Activated T-helper 2 cell treated with anti-CD3 and anti-CD28 coated beads, Interferon-gamma antibody, Interleukin-2, Interleukin-4, amounts not matched to agents 10 μg/mL and 5 μg/mL and 100 μg/mL, durations not matched to agents 14 hours and 24 hours and 36 hours (primary cell): ENCODE results near the gene TCP11L2. TPM values are rescaled to one million over a fixed set of nuclear protein-coding genes. Genes with fewer than 3 reads are reported as not detected.

Experiments
- DNase-seq: peaks from one replicate; pipeline ENCODE4 v3.0.0; 2021; ENCODE audit warnings: low spot score
- H3K27ac Mint-ChIP-seq: one replicate; pipeline ENCODE4 v1.8.0; 2021; ENCODE audit warnings: mixed read lengths
- H3K27me3 Mint-ChIP-seq: one replicate; pipeline ENCODE4 v1.8.0; 2021; ENCODE audit warnings: low read depth, mixed read lengths
- H3K36me3 Mint-ChIP-seq: one replicate; pipeline ENCODE4 v1.8.0; 2021; ENCODE audit warnings: low read depth, mixed read lengths
- H3K4me1 Mint-ChIP-seq: one replicate; pipeline ENCODE4 v1.8.0; 2021; ENCODE audit warnings: low read depth, mixed read lengths
- H3K4me3 Mint-ChIP-seq: one replicate; pipeline ENCODE4 v1.8.0; 2021; ENCODE audit warnings: low read depth, mild to moderate bottlenecking, moderate library complexity, mixed read lengths
- H3K9me3 Mint-ChIP-seq: one replicate; pipeline ENCODE4 v1.8.0; 2021; ENCODE audit warnings: mixed read lengths
- intact Hi-C: fragments of 100-400 bp; cut with micrococcal nuclease; formaldehyde crosslinking; loops from one replicate; pipeline ENCODE4 v1.15.1; 2023
- total RNA-seq: library from RNA; stranded (reverse); gene quantifications from 2 replicates; pipeline ENCODE4 v1.2.3, GENCODE V29; 2022

Gene TCP11L2
- total RNA-seq, 1 donor from 2014 or later, result 4.8 TPM

DNA sequence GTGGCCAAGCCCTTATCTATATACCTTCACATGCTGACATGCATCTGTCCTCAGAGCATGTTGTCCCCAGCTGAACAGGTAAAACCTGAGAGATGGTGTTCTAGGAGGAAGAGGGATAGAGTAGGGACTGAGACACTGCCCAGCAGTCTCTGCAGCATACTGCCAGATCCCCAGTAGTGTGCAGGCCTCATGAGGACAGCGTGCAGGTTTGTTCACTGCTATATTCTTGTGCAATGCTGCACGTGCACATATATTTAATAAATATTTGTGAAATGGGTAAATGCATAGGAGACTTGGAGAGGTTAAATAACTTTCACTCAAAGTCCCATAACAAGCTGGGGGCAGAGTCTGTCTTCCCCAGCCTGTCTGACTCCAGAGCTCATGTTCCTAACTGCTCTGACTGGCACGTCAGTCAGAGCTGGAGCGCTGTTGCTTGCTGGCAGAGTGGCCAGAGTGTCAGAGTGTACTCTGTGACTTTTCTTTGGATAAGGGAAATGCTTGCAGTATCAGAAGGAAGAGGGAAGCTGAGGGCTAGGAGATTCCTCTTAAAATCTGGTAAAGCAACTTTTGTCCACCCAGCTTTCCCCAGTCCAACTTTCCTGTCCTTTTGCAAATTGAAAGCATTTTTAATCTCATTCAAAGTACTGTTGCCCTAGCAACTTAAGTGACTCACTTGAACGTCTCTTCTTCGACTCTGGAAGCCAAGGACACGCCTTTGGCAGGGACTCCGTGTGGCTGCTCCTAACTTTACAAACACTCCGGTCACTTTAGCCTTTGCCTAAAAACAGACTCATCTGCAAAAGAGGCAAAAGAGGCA lies 40.1 kb downstream of the TCP11L2 start:
- H3K36me3 Mint-ChIP-seq, result peaks cover 3% of the 10 kb centered on the region
- DNase-seq, result no peak
- intact Hi-C loops, result no loop called here
- H3K4me1 Mint-ChIP-seq, result no peaks in the 10 kb centered on the region
- H3K27ac Mint-ChIP-seq, result no peak overlapping the region
- no peak overlapping the region for H3K4me3 Mint-ChIP-seq
- H3K27me3 Mint-ChIP-seq, result no peaks in the 10 kb centered on the region
- no peaks in the 10 kb centered on the region for H3K9me3 Mint-ChIP-seq

DNA sequence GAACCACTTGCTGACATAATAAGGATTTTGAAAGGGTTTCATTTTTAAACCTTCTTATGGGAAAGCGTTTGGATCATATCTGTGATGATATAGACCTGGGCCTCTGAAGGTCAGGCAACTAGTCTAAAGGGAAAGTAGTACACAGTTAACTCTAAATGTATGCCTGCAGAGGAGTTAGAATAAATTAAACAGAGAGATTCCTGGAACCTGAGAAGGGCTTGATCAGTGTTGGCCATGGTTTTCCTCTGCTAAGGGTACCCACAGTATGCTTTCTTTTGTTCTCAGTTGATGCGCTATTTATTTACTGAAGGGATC lies 40.6 kb downstream of the TCP11L2 start:
- H3K36me3 Mint-ChIP-seq, result peaks cover 3% of the 10 kb centered on the region

DNA sequence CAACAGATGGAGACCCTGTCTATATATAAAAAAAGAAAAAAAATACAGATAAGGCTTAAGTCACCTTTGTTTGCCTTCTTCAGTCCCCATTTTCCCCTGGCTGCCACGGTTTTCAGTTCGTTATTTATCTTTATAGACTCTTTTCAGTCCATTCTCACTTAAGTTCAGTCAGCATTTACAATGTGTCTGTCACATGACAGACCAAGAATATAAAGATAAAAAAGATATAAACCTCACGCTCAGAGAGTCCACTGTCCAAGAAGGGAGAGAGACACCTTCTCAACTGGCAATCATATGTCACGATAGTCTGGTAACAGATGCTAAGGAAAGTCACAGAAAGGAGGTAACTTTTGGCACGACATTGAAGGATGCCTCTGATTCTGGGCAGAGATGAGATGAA lies 41.6 kb downstream of the TCP11L2 start:
- H3K4me3 Mint-ChIP-seq, result no peak overlapping the region
- intact Hi-C loops, result no loop called here
- peaks cover 3% of the 10 kb centered on the region for H3K36me3 Mint-ChIP-seq
- H3K27me3 Mint-ChIP-seq, result no peaks in the 10 kb centered on the region
- DNase-seq, result no peak
- no peak overlapping the region for H3K27ac Mint-ChIP-seq
- H3K9me3 Mint-ChIP-seq, result no peaks in the 10 kb centered on the region
- no peaks in the 10 kb centered on the region for H3K4me1 Mint-ChIP-seq

More for the DNA sequence above, 40.6 kb downstream of the TCP11L2 start:
- Mint-ChIP-seq H3K27me3 (no peaks in the 10 kb centered on the region), H3K4me3 (no peak overlapping the region), H3K9me3 (no peaks in the 10 kb centered on the region), H3K4me1 (no peaks in the 10 kb centered on the region), H3K27ac (no peak overlapping the region)
- no peak for DNase-seq
- intact Hi-C loops, result no loop called here

DNA sequence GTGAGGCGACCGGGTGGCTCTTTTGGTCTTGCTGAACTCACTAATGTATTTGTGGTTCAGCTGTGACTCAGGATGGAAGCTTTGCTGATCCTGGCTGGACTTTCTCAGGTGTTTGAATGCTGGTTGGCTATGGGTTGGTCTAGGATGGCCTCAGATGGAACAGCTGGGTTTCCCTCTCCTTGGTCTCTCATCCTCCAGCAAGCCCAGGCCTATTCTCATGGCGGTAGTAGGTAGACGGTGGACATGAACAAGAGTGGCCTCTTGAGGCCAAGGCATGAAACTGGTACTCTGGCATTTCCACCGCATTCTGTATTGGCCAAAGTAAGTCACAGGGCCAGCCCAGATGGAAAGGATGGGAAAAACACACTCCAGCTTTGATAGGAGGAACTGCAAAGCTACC lies 43.2 kb downstream of the TCP11L2 start:
- no peak for DNase-seq

DNA sequence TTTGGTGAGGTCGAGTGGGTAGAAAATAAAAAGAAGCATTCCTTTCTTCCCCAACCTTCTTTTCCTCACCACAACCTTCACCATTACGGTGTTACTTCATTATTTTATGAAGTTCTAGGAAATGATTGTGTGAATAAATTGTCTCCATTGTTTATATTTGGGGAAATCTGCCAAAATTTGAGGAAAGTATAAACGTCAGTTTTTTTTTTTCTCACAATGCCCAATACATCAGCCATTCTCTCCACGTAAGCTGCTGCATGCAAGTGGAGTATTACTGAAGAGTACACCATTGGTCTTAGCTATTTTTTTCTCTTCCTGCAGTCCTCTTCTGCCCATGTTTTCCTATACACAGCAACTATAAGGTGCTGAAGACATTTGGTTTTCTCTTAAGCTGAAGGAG lies 45.9 kb downstream of the TCP11L2 start:
- H3K4me1 Mint-ChIP-seq, result no peaks in the 10 kb centered on the region
- no peak overlapping the region for H3K27ac Mint-ChIP-seq
- H3K4me3 Mint-ChIP-seq, result no peak overlapping the region
- no peaks in the 10 kb centered on the region for H3K9me3 Mint-ChIP-seq
- H3K36me3 Mint-ChIP-seq, result peaks cover 3% of the 10 kb centered on the region
- intact Hi-C loops, result no loop called here
- DNase-seq, result no peak
- H3K27me3 Mint-ChIP-seq, result peaks cover 4% of the 10 kb centered on the region

More for the DNA sequence above, 43.2 kb downstream of the TCP11L2 start:
- Mint-ChIP-seq H3K27ac (no peak overlapping the region), H3K27me3 (peaks cover 4% of the 10 kb centered on the region), H3K9me3 (no peaks in the 10 kb centered on the region), H3K4me1 (no peaks in the 10 kb centered on the region), H3K36me3 (peaks cover 3% of the 10 kb centered on the region), H3K4me3 (no peak overlapping the region)
- intact Hi-C loops, result no loop called here

DNA sequence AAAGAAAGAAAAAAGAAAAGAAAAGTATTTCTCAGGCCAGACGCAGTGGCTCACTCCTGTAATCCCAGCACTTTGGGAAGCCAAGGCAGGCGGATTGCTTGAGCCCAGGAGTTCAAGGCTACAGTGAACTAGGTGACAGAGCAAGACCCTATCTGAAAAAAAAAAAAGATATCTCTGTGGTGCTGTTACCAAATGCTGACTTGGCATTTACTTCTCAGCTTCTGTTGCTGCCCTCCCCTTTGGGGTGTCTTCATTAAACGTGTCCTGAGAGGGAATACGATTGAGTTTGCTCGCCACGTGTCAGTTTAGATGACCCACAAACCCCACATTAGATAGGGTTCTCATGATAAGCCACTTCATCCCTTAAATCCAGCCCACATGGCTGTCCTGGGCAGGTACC lies 50.6 kb downstream of the TCP11L2 start:
- no peaks in the 10 kb centered on the region for H3K9me3 Mint-ChIP-seq
- peaks cover 7% of the 10 kb centered on the region for H3K4me1 Mint-ChIP-seq
- H3K27ac Mint-ChIP-seq, result no peak overlapping the region
- no peak for DNase-seq
- H3K27me3 Mint-ChIP-seq, result peaks cover 4% of the 10 kb centered on the region
- H3K4me3 Mint-ChIP-seq, result no peak overlapping the region
- peaks cover 2% of the 10 kb centered on the region for H3K36me3 Mint-ChIP-seq
- intact Hi-C loops, result loop anchor here (10.0 kb wide), 1 partner anchor 422 kb away; the partner anchor contains the start of gene RIC8B

DNA sequence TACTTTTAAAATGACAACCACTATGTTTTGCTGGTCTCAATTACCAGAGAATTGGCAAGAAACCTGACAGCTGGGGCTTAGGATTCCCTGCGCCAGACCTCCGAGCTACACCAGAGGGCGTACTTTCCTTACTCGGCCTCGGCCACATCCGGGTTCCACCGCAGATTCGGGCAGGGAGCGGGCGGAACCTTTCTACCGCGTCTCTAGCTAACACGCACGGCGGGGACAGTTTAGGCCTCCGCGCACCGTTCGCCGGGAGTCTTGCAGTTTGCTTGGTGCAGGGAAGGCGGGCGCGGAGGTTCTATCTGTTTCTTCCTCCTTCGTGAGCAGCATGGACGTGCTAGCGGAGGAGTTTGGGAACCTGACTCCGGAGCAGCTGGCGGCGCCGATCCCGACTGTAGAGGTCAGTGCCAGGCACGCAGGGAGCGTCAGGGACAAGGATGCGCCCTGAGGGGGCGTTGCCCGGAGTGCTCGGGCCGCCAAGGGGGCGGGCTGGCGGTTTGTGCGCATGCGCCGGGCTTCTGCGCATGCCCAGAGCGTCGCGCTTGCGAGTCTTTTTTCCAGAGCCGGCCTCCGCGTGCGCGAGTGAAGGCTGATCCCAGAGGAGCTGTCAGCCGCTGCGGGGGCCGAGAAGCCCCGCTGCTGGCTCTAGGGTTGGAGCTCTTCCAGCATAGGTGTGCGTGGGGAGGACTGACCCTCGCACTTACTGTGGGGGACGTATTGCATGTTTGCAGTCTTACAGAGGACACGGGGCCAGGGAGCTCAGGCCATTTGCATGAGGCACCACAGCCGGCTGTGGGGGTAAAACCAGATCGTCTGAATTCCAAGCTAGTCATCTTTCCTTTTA lies 55.2 kb downstream of the TCP11L2 start, which contains the start of gene POLR3B:
Gene POLR3B, plus strand, starts transcription at position 200 of the 847 bp plus-strand sequence. Its CDS starts 132 bp downstream, at position 332.
- Mint-ChIP-seq H3K27me3 (no peaks in the 10 kb centered on the region), H3K9me3 (no peaks in the 10 kb centered on the region), H3K4me1 (peaks cover 12% of the 10 kb centered on the region), H3K4me3 (peak within 1 kb of the TSS; percentile 91), H3K36me3 (peaks cover 6% of the 10 kb centered on the region), H3K27ac (peak within 1 kb of the TSS; percentile 90)
- peak; percentile 94 for DNase-seq
- intact Hi-C loops, result loop anchor here (1.0 to 10.0 kb wide), 7 partner anchors 55 to 736 kb away; partner anchors contain the start of genes CKAP4, CRY1, RIC8B and TCP11L2

DNA sequence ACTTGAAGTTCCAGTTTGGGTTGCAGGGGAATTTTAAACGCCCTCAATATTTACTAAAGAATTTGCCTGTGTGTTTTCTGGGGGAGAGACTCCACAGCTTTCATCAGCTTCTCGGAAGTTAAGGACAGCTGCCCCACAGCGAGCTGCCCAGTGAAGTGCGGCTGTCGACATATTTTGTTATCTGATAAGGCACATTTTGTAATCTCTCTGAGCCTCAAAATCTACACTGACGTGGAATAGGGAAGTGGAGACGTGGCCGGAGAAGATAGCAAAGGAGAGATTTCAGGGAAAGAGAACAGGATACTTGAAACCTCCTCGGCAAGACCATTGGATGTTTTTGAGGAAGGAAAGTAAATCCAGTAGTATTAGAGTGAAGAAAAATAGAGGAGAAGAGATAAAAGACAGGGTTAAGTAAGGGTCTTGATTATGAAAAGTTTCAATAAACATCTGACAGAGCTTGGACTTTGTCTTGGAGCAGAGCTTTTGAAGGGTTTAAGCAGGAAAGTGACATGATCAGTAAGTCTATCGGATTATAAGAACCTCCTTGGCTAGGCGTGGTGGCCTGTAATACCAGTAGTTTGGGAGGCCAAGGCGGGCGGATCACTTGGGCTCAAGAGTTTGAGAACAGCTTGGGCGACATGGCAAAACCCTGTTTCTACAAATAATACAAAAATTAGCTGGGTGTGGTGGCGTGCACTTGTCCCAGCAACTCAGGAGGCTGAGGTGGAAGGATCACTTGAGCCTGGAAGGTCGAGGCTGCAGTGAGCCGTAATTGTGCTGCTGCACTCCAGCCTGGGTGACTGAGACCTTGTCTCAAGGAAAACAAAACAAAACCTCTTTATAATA lies 56.1 kb downstream of the TCP11L2 start:
- Mint-ChIP-seq H3K4me3 (peak overlapping the region; percentile 91), H3K36me3 (peaks cover 6% of the 10 kb centered on the region), H3K4me1 (peaks cover 12% of the 10 kb centered on the region), H3K27me3 (no peaks in the 10 kb centered on the region), H3K9me3 (no peaks in the 10 kb centered on the region), H3K27ac (peak overlapping the region; percentile 90)
- intact Hi-C loops, result loop anchor here (1.0 to 10.0 kb wide), 4 partner anchors 111 to 735 kb away; partner anchors contain the start of genes CKAP4, CRY1 and RIC8B
- DNase-seq, result no peak

DNA sequence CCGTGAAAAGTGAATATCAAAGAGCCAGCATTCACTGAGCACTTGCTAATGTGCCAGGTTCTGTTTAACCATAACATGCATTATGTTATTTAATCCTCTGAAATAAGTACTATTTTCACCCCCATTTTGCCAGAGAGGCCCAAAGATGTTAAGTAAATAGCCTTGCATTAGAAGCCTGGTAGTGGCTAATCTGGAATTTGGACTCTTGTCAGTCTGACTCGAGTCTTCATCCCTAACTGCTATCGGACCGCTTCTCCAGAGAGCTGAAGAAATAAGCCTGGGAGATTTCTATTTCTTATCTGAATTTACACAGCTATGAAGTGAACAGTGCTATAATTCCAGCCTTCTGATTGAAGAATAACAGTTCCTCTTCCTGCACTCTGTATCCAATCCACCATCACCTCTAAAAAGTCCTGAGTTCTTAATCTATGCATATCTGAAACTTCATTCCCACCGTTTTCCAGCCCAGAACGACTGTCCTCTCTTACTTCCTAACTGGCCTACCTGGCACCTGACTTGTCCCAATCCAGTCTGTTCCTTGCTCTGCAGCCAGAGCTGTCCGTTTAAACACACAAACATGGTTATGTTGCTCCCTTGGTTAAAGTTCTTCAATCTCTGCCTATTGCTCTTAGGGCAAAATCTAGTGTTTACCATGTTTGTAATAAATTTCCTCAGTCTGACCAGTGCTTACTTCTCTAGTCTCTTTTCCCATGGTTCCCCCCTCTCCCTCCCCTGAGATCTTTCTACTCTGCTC lies 57.3 kb downstream of the TCP11L2 start:
- Mint-ChIP-seq H3K4me1 (peaks cover 12% of the 10 kb centered on the region), H3K36me3 (peaks cover 6% of the 10 kb centered on the region), H3K9me3 (no peaks in the 10 kb centered on the region), H3K4me3 (no peak overlapping the region), H3K27ac (no peak overlapping the region), H3K27me3 (no peaks in the 10 kb centered on the region)
- DNase-seq, result no peak
- intact Hi-C loops, result loop anchor here (5.0 to 10.0 kb wide), 3 partner anchors 113 to 415 kb away; partner anchors contain the start of genes CKAP4 and RIC8B

DNA sequence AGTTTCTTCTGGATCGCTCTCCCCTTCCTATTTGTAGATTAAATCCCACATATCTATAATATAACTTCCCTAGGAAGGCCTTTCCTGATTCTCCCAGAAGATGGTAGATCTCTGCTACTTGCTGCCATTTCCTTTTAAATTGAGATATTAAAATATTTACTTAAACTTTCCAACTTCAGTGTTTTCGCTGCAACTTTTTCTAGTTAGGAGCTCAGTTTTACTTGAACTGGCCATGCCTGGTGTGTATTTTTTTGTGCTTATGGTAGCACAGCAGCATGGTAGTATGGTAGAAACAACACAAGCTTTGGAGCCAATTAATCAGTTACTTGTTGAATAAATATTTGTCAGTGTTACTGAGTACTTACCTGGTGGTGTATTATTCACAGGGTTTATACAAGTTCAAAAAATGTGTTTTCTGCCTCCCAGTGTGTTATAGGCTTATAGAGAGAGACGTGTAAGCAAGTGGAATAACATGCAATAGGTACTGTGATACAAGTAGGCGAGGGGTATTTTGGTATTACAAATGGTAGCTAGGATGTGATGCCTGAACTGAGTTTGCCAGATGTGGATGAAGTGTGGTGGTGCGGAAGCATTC lies 58.0 kb downstream of the TCP11L2 start:
- Mint-ChIP-seq H3K4me3 (no peak overlapping the region), H3K27me3 (no peaks in the 10 kb centered on the region), H3K27ac (no peak overlapping the region), H3K4me1 (peaks cover 12% of the 10 kb centered on the region), H3K36me3 (peaks cover 6% of the 10 kb centered on the region), H3K9me3 (no peaks in the 10 kb centered on the region)
- DNase-seq, result no peak
- intact Hi-C loops, result no loop called here

DNA sequence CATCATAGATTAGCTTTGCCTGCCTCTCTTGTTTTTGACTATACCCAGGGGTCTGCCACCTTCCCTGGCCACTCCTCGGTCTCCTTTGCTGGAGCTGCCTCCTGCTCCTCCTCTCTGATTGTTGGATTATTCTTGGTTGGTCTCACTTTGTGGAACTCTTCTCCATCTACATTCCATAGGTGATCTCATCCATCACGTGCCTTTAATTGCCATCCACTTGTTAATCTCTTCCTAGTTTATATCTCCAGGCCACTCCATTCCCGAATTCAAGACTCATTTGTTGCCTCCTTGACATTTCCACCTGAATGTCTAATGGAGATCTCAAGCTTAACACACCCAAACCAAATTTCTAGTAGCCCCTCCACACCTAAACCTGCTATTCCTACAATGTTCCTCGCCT lies 60.4 kb downstream of the TCP11L2 start:
- intact Hi-C loops, result no loop called here

More for the DNA sequence above, 60.4 kb downstream of the TCP11L2 start:
- Mint-ChIP-seq H3K27ac (no peak overlapping the region), H3K9me3 (no peaks in the 10 kb centered on the region), H3K36me3 (peaks cover 13% of the 10 kb centered on the region), H3K4me1 (peaks cover 6% of the 10 kb centered on the region), H3K27me3 (no peaks in the 10 kb centered on the region), H3K4me3 (no peak overlapping the region)
- no peak for DNase-seq
